ENCODE data around the gene FDCSP. TPM values are rescaled to one million over a fixed set of nuclear protein-coding genes. Genes with fewer than 3 reads are reported as not detected.
"Not testable (repeated sequence)": the region's sequence is repeated elsewhere in the genome, so short reads cannot be mapped to it uniquely, and the experiment has no call there.

Gene FDCSP
- total RNA-seq, 1 donor from 2014 or later, result not detected

DNA sequence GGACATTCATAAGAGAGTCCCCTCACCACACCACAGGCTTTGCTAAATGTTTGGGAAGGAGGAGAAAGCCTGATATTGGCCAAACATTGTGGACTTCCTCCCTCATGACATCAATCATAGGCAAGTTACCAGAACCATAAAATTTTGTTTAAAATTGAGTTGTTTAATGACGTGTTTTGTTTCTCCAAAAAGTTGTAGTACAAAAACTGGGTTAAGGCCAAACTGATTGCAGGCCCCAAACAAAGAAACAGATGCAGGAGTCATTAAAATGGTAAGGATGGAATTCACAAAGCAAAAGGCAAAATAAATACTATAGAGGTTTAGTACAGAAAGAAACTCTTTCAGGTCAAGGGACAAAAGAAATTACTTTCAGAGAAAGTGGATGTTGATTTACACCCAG lies 34.3 kb upstream of the FDCSP start:
- no peak for FAIRE-seq

DNA sequence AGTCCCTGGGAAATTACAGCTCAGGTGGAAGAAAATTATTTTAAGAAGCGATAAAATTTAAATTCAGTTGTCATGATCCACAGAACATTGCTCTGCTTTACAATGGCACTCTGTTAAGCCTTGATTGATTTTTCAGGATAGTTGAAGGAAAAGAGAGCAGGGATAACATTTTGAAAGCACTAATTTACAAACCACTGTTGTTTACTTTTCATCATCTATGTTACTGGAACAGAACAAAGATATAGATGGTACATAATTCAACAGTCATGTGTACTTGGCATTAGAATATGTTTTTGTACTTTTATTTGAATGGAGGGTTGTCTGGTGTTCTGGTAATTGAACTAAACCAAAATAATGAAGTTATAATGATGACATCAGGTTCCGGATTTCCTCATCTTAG lies 33.0 kb upstream of the FDCSP start:
- no peak for TF ChIP-seq CTCF (IDR thresholded peaks at IDR 0.05; ENCODE audit: insufficient read depth, low read length, severe bottlenecking)
- Histone ChIP-seq H3K27me3 (ENCODE audit: control insufficient read depth, insufficient read depth, low read length) (no peaks in the 10 kb centered on the region), H3K36me3 (ENCODE audit: control insufficient read depth, insufficient read depth, low read length) (no peaks in the 10 kb centered on the region), H3K4me3 (ENCODE audit: low read depth, low read length) (no peak overlapping the region)
- no peak for FAIRE-seq
- no peak for DNase-seq (ENCODE audit: low read depth)

More for the DNA sequence above, 34.3 kb upstream of the FDCSP start:
- no peaks in the 10 kb centered on the region for H3K36me3 ChIP-seq (ENCODE audit: control insufficient read depth, insufficient read depth, low read length)
- DNase-seq (ENCODE audit: low read depth), result no peak
- H3K4me3 ChIP-seq (ENCODE audit: low read depth, low read length), result no peak overlapping the region
- no peaks in the 10 kb centered on the region for H3K27me3 ChIP-seq (ENCODE audit: control insufficient read depth, insufficient read depth, low read length)
- TF ChIP-seq CTCF (IDR thresholded peaks at IDR 0.05; ENCODE audit: insufficient read depth, low read length, severe bottlenecking), result no peak

DNA sequence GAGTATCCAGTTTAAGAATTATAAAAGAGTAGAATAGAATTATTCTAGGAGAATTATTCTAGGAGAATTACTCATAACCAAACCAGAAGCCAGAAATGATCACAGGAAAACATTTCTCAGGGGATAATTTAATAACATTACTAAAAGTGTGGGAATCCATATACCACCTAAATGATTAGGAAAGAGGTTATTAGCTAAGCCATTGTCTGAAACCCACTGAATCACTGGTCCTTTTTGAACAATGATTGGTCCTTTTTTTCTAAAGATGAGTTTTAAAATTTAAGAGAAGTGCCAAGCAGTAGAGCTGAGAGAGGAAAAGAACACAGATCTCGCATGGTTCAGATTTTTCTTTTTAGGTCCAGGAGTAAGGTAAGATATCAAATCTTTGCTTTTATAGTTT lies 30.5 kb upstream of the FDCSP start, which contains the start of gene ODAM:
Gene ODAM (plus strand): TSS at position 301 of the 400 bp plus-strand sequence. CDS start 819 bp downstream, outside the sequence.
- Histone ChIP-seq H3K4me3 (ENCODE audit: low read depth, low read length) (no peak within 1 kb of the TSS), H3K27me3 (ENCODE audit: control insufficient read depth, insufficient read depth, low read length) (no peaks in the 10 kb centered on the region), H3K36me3 (ENCODE audit: control insufficient read depth, insufficient read depth, low read length) (no peaks in the 10 kb centered on the region)
- no peak for DNase-seq (ENCODE audit: low read depth)
- no peak for TF ChIP-seq CTCF (IDR thresholded peaks at IDR 0.05; ENCODE audit: insufficient read depth, low read length, severe bottlenecking)
- no peak for FAIRE-seq

DNA sequence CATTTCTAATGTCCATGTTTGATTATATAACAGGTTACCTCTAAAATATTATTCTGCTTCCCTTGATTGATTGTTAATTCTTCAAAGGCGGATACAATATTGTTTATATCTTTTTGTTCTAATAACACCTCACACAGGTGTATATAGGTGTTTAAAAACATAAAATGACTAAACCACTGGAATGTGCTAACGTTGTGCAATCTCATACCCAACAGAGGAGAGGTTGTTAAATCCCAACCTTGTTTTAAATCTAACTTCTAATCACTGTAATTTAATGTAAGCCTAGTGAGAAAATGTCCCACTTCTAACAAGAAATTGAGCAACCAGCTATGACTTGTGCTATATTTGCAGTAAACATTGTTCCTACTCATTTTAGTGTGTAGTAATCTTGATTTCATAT lies 29.1 kb upstream of the FDCSP start:
- DNase-seq (ENCODE audit: low read depth), result peak; percentile 58
- Histone ChIP-seq H3K4me3 (ENCODE audit: low read depth, low read length) (no peak overlapping the region), H3K36me3 (ENCODE audit: control insufficient read depth, insufficient read depth, low read length) (no peaks in the 10 kb centered on the region), H3K27me3 (ENCODE audit: control insufficient read depth, insufficient read depth, low read length) (no peaks in the 10 kb centered on the region)
- no peak for TF ChIP-seq CTCF (IDR thresholded peaks at IDR 0.05; ENCODE audit: insufficient read depth, low read length, severe bottlenecking)
- no peak for FAIRE-seq

DNA sequence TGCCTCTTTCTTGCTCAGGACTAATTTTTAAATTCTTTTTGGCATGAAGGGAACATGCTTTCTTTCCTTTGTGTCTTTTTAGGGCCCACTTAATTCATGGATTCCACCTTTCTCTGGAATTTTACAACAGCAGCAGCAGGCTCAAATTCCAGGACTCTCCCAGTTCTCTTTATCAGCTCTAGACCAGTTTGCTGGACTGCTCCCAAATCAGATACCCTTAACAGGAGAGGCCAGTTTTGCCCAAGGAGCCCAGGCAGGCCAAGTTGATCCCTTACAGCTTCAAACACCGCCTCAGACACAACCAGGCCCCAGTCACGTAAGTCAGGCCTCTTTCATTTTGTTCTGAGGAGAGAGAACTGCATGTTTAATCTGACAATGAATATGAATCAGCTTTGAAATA lies 28.1 kb upstream of the FDCSP start:
- no peak for FAIRE-seq
- H3K27me3 ChIP-seq (ENCODE audit: control insufficient read depth, insufficient read depth, low read length), result no peaks in the 10 kb centered on the region
- no peaks in the 10 kb centered on the region for H3K36me3 ChIP-seq (ENCODE audit: control insufficient read depth, insufficient read depth, low read length)
- no peak overlapping the region for H3K4me3 ChIP-seq (ENCODE audit: low read depth, low read length)
- TF ChIP-seq CTCF (IDR thresholded peaks at IDR 0.05; ENCODE audit: insufficient read depth, low read length, severe bottlenecking), result no peak
- DNase-seq (ENCODE audit: low read depth), result no peak

DNA sequence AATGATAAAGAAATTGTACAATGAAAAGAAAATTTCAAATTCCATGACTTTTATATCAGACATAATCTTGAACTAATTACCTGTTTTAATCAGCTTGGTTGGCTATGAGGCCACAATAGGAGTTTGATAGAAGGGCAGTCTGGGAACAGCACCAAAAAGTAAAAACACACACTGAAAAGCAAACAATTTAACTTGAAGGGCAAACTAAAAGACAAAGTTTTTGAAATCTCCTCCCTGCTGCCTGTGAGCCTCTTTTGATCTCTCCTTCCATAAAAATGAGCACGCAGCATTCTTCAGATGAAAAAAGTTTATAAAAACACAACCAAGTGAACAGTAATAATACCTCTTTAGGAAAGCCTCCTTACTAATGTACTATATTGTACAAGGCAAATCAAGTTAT lies 22.3 kb upstream of the FDCSP start:
- Histone ChIP-seq H3K4me3 (ENCODE audit: low read depth, low read length) (no peak overlapping the region), H3K27me3 (ENCODE audit: control insufficient read depth, insufficient read depth, low read length) (no peaks in the 10 kb centered on the region), H3K36me3 (ENCODE audit: control insufficient read depth, insufficient read depth, low read length) (no peaks in the 10 kb centered on the region)
- no peak for TF ChIP-seq CTCF (IDR thresholded peaks at IDR 0.05; ENCODE audit: insufficient read depth, low read length, severe bottlenecking)
- FAIRE-seq (no peak), DNase-seq (ENCODE audit: low read depth) (no peak)

DNA sequence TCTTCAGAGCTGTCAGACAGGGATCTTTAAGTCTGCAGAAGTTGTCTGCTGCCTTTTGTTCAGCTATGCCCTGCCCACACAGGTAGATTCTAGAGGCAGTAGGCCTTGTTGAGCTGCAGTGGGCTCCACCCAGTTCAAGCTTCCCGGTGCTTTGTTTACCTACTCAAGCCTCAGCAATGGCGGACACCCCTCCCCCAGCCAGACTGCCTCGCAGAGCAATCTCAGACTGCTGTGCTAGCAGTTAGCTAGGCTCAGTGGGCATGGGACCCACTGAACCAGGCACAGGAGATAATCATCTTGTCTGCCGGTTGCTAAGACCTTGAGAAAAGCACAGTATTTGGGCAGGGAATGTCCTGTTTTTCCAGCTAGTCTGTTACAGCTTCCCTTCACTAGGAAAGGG lies 13.2 kb upstream of the FDCSP start:
- not testable (repeated sequence) for H3K4me3 ChIP-seq (ENCODE audit: low read depth, low read length); H3K36me3 ChIP-seq (ENCODE audit: control insufficient read depth, insufficient read depth, low read length); H3K27me3 ChIP-seq (ENCODE audit: control insufficient read depth, insufficient read depth, low read length); FAIRE-seq; DNase-seq (ENCODE audit: low read depth)

DNA sequence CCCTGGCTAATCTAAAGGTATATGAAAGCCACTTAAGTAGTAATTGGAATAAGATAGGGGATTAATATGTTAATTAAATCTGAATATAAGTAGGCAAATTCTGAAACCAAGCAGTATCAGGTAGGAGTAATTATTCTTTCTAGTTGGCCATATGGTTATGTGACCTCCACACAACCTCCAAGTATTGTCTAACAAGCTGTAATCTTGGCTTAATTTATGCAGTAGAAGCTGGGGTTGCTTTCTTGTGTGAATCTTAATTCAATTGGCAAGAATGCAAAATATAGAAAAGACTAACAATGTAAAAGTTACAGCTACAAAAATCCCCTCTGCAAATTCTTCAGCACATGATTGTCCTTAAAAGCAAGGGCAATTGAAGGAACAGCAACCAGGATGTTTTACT lies 9.8 kb upstream of the FDCSP start:
- FAIRE-seq; H3K36me3 ChIP-seq (ENCODE audit: control insufficient read depth, insufficient read depth, low read length); DNase-seq (ENCODE audit: low read depth); H3K4me3 ChIP-seq (ENCODE audit: low read depth, low read length); H3K27me3 ChIP-seq (ENCODE audit: control insufficient read depth, insufficient read depth, low read length): not testable (repeated sequence)

DNA sequence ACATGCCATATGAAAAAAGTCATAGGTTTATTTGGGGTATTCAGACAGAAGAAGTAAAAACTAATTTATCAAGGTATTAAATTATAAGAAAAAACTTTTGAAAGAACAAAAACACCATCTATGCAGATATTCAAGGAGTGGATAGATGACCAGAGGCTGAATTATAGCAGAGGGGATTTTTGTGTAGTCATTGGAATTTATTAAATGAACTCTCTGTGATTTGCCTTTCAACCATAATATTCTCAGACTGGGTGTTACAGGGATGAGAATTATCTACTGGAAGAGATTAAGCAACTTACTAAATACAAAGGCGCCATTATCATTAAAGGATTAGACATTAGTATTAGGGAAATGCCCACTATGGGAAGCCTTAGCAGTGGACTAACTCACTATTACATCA lies 9.4 kb upstream of the FDCSP start:
- H3K4me3 ChIP-seq (ENCODE audit: low read depth, low read length); H3K36me3 ChIP-seq (ENCODE audit: control insufficient read depth, insufficient read depth, low read length); DNase-seq (ENCODE audit: low read depth); H3K27me3 ChIP-seq (ENCODE audit: control insufficient read depth, insufficient read depth, low read length); FAIRE-seq: not testable (repeated sequence)

All from bronchial epithelial cell (primary cell).